Natural killer cell (primary cell): Measurements from ENCODE around the gene VMO1. TPM values are rescaled to one million over a fixed set of nuclear protein-coding genes. Genes with fewer than 3 reads are reported as not detected.

ENCODE experiments used
- ATAC-seq, 3 donors: fragments of 150-1000 bp in 2 of 3; fragments of 200-7000 bp in 1 of 3; cut with Tn5 transposase; 1 replicate in 1 of 3; 2 replicates in 2 of 3; pipeline ENCODE4 v1.10.0; 2021; ENCODE audit warnings: mild to moderate bottlenecking in 2 of 3, moderate library complexity in 2 of 3
- DNase-seq, 2 donors: peaks; one replicate each; pipeline versions ENCODE4 v3.0.0 to v3.0.0-alpha.2; 2013 to 2021; ENCODE audit warnings: mixed read lengths in 1 of 2
- H3K27ac ChIP-seq: one replicate; pipeline ENCODE4 v1.5.1; 2013; ENCODE audit warnings: mild to moderate bottlenecking, low read length
- H3K27me3 ChIP-seq: one replicate; pipeline ENCODE4 v1.6.1; 2013; ENCODE audit warnings: low read length; ENCODE audit not compliant: control insufficient read depth, insufficient read depth
- H3K36me3 ChIP-seq: one replicate; pipeline ENCODE4 v1.6.1; 2013; ENCODE audit warnings: low read length; ENCODE audit not compliant: control insufficient read depth, insufficient read depth
- H3K4me1 ChIP-seq: one replicate; pipeline ENCODE4 v1.6.1; 2013; ENCODE audit warnings: low read length; ENCODE audit not compliant: control insufficient read depth, insufficient read depth
- H3K4me3 ChIP-seq: one replicate; pipeline ENCODE4 v1.5.1; 2013; ENCODE audit warnings: low read length
- H3K9me3 ChIP-seq: one replicate; pipeline ENCODE4 v1.6.1; 2013; ENCODE audit warnings: low read length; ENCODE audit not compliant: control insufficient read depth, insufficient read depth
- H3K27ac Mint-ChIP-seq, 2 donors: one replicate each; pipeline ENCODE4 v1.8.0; 2022; ENCODE audit warnings: mild to moderate bottlenecking in 2 of 2, mixed read lengths in 2 of 2, moderate library complexity in 1 of 2
- H3K27me3 Mint-ChIP-seq, 2 donors: one replicate each; pipeline ENCODE4 v1.8.0; 2022; ENCODE audit warnings: low read depth in 2 of 2, mixed read lengths in 2 of 2
- H3K36me3 Mint-ChIP-seq: one replicate; pipeline ENCODE4 v1.8.0; 2022; ENCODE audit warnings: mixed read lengths
- H3K4me1 Mint-ChIP-seq, 2 donors: one replicate each; pipeline ENCODE4 v1.8.0; 2022; ENCODE audit warnings: mixed read lengths in 2 of 2
- H3K4me3 Mint-ChIP-seq: one replicate; pipeline ENCODE4 v1.8.0; 2022; ENCODE audit warnings: mild to moderate bottlenecking, moderate library complexity, mixed read lengths
- H3K9me3 Mint-ChIP-seq, 2 donors: one replicate each; pipeline ENCODE4 v1.8.0; 2022; ENCODE audit warnings: mixed read lengths in 2 of 2
- CTCF ChIP-seq: fragments of 200-600 bp; IDR thresholded peaks from one replicate; pipeline ENCODE4 v1.8.0; 2022; ENCODE audit warnings: antibody characterized with exemption
- WGBS: methylation state at CpG from one replicate; pipeline ENCODE4 v1.1.7; 2013; ENCODE audit warnings: missing lambda C conversion rate; ENCODE audit not compliant: insufficient coverage; 5-methylcytosine and 5-hydroxymethylcytosine counted together
- intact Hi-C: fragments of 100-400 bp; cut with micrococcal nuclease; formaldehyde crosslinking; loops from one replicate; pipeline ENCODE4 v1.14.2; 2022
- total RNA-seq, 4 donors: library from RNA; stranded (reverse); fragments of 120-200 nt in 1 of 4; gene quantifications; one replicate each; pipeline versions ENCODE4 v1.2.3 to v1.2.4, GENCODE V29; 2013 to 2022

The VMO1 gene, protein sequence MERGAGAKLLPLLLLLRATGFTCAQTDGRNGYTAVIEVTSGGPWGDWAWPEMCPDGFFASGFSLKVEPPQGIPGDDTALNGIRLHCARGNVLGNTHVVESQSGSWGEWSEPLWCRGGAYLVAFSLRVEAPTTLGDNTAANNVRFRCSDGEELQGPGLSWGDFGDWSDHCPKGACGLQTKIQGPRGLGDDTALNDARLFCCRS
- 1 to 10 TPM; 1.2 to 4.8 (median 1.3) TPM for total RNA-seq
- total RNA-seq (2013): 0.45 TPM

- ATAC-seq (no peak), DNase-seq (peak in 1 of 2 donors; percentile 24)
- no peak for TF ChIP-seq CTCF
- Histone ChIP-seq H3K9me3 (no peaks in the 10 kb centered on the region), H3K36me3 (no peaks in the 10 kb centered on the region), H3K4me3 (no peak within 1 kb of the TSS), H3K27me3 (peaks cover 42% of the 10 kb centered on the region), H3K4me1 (peaks cover 34% of the 10 kb centered on the region), H3K27ac (no peak within 1 kb of the TSS)
- no peaks in the 10 kb centered on the region for H3K9me3 Mint-ChIP-seq
- H3K4me1 Mint-ChIP-seq: peaks cover 13 to 17% of the 10 kb centered on the region in 2 donors
- intact Hi-C loops: no loop called here
- peak within 1 kb of the TSS; percentile 64 for H3K4me3 Mint-ChIP-seq
- no peak within 1 kb of the TSS for H3K27ac Mint-ChIP-seq
- no peaks in the 10 kb centered on the region for H3K36me3 Mint-ChIP-seq
- H3K27me3 Mint-ChIP-seq: peaks cover 33 to 40% of the 10 kb centered on the region in 2 donors
- WGBS: 5% methylated on average over 22 of the region's 24 CpGs
Measured at GRCh38 chr17:4786106-4786511, at the start of gene VMO1. TSS of gene VMO1 (minus strand) at chr17:4786364. CDS start at chr17:4786352, 12 bp downstream.

DNA sequence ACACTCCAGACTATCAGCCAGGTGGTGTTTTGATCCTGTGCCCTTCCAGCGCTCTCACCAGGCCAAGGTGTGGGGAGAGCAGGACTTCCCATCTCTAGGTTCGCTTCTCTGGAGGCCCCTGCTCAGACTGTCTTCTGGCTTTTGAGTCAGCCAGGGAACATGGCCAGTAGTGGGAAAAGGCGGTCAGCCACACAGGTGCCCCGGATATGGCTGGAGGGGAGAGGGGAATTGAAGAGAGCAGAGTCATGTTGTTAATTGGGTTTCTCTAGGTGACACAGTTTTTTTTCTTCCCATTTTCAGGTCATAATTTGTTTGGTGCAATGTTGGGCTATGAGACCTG lies 48.5 kb upstream of the VMO1 start:
- intact Hi-C loops: loop anchor here (5.0 kb wide), 1 partner anchor 37 kb away; the partner anchor contains the start of gene PSMB6
- Histone ChIP-seq H3K9me3 (no peaks in the 10 kb centered on the region), H3K27ac (no peak overlapping the region), H3K36me3 (no peaks in the 10 kb centered on the region), H3K4me3 (no peak overlapping the region), H3K27me3 (no peaks in the 10 kb centered on the region), H3K4me1 (peaks cover 33% of the 10 kb centered on the region)
- 95% methylated on average over 4 of the region's 4 CpGs for WGBS
- peak overlapping the region; percentile 90 for H3K4me3 Mint-ChIP-seq
- peaks cover 35 to 41% of the 10 kb centered on the region in 2 donors for H3K4me1 Mint-ChIP-seq
- H3K27me3 Mint-ChIP-seq: no peaks in the 10 kb centered on the region
- no peaks in the 10 kb centered on the region for H3K9me3 Mint-ChIP-seq
- ATAC-seq (no peak), DNase-seq (no peak)
- H3K27ac Mint-ChIP-seq: peak overlapping the region; percentile 81 to 87
- no peaks in the 10 kb centered on the region for H3K36me3 Mint-ChIP-seq
- TF ChIP-seq CTCF: no peak

DNA sequence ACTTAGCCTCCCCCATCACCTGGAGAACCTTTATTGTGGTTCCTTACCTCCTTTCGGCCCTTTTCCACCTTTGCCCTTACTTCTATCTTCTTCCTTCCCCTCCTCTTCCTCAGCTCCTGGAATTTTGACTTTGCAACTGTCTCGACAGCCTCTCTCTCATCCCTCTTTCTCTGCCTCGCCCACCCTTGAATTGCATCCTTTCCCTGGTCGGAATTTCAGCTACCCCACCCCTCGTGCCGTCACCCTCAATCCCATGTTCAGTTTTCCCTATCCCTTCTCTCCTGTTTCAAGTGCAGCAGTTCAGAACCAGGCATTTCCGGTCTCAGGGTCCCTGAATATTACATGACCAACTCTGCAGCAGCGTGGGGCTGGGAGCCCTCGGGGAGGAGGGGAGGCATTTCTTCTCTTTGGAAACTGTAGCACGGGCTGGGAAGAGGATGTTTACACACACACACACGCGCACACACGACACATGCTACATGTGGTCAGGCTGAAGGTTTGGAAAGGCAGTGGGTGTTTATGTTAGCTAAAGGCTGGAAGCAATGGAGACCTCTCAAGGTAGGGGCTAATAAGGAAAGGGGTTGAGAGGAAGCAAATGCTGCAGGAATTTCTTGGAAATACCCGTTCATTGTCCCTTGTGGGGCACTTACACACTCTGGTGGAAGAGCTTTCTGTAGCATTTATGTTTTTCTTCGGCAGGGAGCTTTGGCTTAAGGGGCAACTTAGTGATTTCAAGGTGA lies 47.9 kb upstream of the VMO1 start:
- Histone ChIP-seq H3K27ac (peak overlapping the region; percentile 62), H3K9me3 (no peaks in the 10 kb centered on the region), H3K4me3 (peak overlapping the region; percentile 54), H3K27me3 (no peaks in the 10 kb centered on the region), H3K36me3 (no peaks in the 10 kb centered on the region), H3K4me1 (peaks cover 33% of the 10 kb centered on the region)
- TF ChIP-seq CTCF: no peak
- Mint-ChIP-seq H3K9me3 (no peaks in the 10 kb centered on the region), H3K27ac (peak overlapping the region; percentile 81 to 87), H3K4me3 (peak overlapping the region; percentile 90), H3K27me3 (no peaks in the 10 kb centered on the region), H3K36me3 (no peaks in the 10 kb centered on the region), H3K4me1 (peaks cover 30 to 35% of the 10 kb centered on the region in 2 donors)
- 24% methylated on average over 12 of the region's 15 CpGs for WGBS
- no peak for ATAC-seq
- DNase-seq: peak in 1 of 2 donors; percentile 41
- intact Hi-C loops: no loop called here
